A673 (cell line): ENCODE results near the gene TEX14.

Experiments used
- EZH2 ChIP-seq: fragments of 200-600 bp; sonication (generic); IDR thresholded peaks from 2 replicates; pipeline ENCODE4 v1.6.1; 2017; ENCODE audit warnings: borderline replicate concordance, low read depth, mild to moderate bottlenecking, mixed read lengths, antibody characterized with exemption, low read length; ENCODE audit not compliant: poor library complexity, severe bottlenecking
- TF ChIP-seq, protein P1 (sequence below): fragments of 300-800, 200-600 bp; sonication (generic); conservative IDR thresholded peaks from 2 replicates; pipeline ENCODE4 v1.5.1; 2017; ENCODE audit warnings: low read depth, mild to moderate bottlenecking, antibody characterized with exemption, low read length, moderate library complexity, mixed read lengths

DNA sequence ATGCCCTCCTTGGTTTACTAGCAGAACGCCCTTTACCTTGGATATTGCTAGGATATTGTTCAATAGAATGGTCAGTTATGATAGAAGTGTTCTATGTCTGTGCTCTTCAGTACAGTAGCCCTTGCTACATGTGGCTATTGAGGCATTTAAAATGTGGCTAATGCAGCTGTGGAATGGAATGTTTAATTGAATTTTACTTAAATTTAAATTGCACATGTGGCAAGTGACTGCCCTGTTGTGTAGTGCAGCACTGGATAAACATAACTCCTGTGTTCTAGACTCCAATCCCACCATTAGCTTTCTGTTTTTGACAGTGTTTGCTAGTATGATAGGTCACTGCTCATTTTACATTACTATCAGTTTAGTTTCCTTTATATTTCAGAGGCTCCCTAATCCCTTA, 30.4 kb upstream of the TEX14 start:
- TF ChIP-seq, protein P1, sequence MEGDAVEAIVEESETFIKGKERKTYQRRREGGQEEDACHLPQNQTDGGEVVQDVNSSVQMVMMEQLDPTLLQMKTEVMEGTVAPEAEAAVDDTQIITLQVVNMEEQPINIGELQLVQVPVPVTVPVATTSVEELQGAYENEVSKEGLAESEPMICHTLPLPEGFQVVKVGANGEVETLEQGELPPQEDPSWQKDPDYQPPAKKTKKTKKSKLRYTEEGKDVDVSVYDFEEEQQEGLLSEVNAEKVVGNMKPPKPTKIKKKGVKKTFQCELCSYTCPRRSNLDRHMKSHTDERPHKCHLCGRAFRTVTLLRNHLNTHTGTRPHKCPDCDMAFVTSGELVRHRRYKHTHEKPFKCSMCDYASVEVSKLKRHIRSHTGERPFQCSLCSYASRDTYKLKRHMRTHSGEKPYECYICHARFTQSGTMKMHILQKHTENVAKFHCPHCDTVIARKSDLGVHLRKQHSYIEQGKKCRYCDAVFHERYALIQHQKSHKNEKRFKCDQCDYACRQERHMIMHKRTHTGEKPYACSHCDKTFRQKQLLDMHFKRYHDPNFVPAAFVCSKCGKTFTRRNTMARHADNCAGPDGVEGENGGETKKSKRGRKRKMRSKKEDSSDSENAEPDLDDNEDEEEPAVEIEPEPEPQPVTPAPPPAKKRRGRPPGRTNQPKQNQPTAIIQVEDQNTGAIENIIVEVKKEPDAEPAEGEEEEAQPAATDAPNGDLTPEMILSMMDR = no peak
- TF ChIP-seq EZH2 = no peak
